IPS-NIHi11 (cell line): ENCODE results near the gene TRAPPC3L.
"Not testable (repeated sequence)": the region's sequence is repeated elsewhere in the genome, so short reads cannot be mapped to it uniquely, and the experiment has no call there.

Experiments
- DNase-seq: peaks from one replicate; pipeline ENCODE4 v3.0.0; 2012; ENCODE audit warnings: mixed read lengths, low spot score

The TRAPPC3L gene

GRCh38 chr6:116512734-116513133 lies 32.8 kb downstream of the TRAPPC3L start:
- DNase-seq, result no peak

GRCh38 chr6:116512111-116512559 lies 33.3 kb downstream of the TRAPPC3L start:
- no peak for DNase-seq

DNA sequence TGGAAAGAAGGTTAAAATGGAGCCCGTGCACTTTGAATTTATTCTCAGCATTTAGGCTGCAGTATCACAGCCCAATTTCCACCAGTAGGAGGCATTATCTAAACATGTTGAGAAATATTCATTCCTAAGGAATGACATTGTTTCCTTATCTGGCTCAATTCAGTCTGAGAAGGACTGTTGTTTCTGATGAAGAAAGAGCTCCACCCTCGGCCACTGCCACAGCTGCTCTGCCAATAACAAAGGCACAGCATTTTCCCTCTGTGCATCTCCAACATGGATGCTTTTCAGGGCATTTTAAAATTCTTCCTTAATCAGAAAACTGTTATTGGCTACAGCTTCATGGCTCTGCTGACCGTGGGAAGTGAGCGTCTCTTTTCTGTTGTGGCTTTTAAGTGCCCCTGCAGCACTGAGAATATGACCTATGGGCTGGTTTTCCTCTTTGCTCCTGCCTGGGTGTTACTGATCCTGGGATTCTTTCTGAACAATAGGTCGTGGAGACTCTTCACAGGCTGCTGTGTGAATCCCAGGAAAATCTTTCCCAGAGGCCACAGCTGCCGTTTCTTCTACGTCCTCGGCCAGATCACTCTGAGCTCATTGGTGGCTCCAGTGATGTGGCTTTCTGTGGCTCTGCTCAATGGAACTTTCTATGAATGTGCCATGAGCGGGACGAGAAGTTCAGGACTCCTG lies 33.9 kb downstream of the TRAPPC3L start, which contains the start of gene CALHM5:
Gene CALHM5 (plus strand): TSS at position 216 of the 687 bp plus-strand sequence. CDS start 58 bp downstream, at position 274.
- DNase-seq, result peak; percentile 37

DNA sequence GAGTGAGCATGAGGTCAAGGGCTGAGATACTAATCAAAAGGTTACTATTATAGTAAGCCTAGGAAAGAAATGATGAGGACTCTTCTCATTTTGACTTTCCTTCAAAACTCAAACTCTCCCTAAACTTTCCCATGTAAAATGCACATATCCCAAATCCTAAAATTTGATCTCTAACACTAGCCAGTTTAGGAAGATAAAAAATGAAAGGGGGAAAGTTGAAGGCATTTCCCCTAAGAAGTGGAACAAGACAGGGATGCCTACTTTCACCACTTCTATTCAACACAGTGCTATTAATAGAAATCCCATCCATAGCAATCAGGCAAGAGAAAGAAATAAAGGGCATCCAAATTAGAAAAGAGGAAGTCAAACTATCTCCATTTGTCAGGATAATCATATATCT lies 37.0 kb downstream of the TRAPPC3L start:
- DNase-seq, result no peak

DNA sequence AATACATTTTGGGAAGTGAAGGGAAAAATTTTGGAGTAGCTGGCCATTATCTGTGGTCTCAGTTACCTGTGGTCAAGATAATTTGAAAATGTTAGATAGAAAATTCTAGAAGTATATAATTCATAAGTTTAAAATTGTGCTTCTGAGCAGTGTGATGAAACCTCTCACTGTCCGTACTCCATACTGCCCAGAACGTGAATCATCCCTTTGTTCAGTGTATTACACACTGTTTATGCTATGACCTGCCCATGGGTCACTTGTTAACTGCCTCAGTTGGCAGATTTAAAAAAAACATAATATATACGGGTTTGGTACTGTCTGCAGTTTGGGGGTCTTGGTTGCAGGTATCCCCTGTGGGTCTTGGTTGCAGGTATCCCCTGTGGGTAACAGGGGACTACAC lies 38.2 kb downstream of the TRAPPC3L start:
- no peak for DNase-seq

DNA sequence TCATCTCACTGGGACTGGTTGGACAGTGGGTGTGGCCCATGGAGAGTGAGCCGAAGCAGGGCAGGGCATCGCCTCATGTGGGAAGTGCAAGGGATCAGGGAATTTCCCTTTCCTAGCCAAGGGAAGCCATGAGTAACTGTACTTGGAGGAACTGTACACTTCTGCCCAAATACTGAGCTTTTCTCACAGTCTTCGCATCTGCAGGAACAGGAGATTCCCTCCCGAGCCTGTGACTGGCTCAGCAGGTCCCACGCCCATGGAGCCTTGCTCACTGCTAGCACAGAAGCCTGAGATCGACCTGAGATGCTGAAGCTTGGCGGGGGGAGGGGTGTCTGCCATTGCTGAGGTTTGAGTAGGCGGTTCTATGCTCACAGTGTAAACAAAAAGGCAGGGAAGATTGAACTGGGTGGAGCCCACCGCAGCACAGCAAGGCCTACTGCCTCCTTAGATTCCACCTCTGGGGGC lies 44.5 kb downstream of the TRAPPC3L start:
- no peak for DNase-seq

DNA sequence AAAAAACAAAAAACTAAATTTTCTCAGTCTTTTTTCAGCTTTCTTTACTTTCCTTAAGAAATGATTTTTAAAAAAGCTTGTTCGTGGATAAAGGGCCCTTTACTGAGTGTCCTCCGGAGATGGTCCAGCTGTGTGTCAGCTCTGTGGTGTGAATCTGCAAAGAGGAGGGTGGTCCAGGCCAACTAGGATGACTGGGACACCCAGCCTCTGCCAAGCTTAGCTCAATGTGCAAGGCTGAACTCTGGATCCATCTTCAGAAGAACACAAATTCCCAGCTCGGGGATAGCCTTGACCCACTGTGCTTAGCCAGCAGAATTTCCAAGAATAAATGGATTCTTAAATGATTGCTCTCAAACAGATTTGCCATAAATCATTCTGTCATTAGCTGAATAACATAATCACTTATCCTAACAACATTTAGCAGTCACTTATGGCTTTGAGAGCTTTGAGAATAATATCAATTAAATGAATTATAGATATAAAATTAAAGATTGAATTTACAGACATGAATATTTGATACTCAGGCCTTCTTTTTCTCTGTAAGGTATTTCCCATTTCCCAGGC lies 48.3 kb downstream of the TRAPPC3L start:
- DNase-seq, result no peak

GRCh38 chr6:116495161-116495560 lies 50.3 kb downstream of the TRAPPC3L start:
- not testable (repeated sequence) for DNase-seq

GRCh38 chr6:116492331-116493067 lies 53.0 kb downstream of the TRAPPC3L start:
- DNase-seq, result no peak

GRCh38 chr6:116491610-116492330 lies 53.7 kb downstream of the TRAPPC3L start:
- DNase-seq, result no peak

GRCh38 chr6:116485559-116486184 lies 59.8 kb downstream of the TRAPPC3L start:
- DNase-seq, result no peak

DNA sequence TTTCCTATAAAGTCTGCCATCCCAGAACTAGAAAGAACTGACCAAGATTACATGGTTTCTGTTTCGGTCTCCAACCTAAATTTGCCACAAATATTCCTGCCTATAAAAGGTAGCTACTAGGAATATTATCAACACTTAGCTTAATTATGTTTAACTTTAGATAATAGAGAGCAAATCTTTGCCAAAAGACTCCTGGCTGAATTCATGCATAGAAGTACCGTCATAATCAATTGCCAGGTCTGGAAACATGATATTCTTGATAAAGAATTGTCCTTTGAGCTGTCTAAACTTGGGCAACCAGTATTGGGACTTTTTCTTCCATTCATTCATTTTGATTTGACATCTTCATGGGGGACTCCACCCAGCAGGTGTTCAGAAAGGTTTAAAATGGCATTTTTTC lies 61.9 kb downstream of the TRAPPC3L start:
- no peak for DNase-seq

DNA sequence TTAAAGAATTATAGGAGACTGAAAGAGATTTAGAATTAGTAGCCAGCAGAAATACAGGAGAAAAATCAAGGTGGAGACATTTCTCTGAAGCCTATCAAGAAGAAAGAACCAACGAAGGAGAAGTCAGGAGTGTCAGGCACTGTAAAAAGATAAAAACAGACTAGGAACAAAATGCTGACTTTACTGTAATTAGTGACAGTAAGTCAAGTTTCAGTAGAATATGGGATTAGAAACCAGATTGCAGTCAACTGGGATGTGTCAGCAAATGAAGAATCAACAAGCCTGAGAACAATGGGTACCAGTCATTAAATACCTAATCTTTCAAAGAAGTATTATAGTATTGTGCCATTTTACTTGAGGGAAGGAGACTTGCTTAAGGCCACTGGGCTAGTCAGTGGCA lies 62.7 kb downstream of the TRAPPC3L start:
- DNase-seq, result no peak

DNA sequence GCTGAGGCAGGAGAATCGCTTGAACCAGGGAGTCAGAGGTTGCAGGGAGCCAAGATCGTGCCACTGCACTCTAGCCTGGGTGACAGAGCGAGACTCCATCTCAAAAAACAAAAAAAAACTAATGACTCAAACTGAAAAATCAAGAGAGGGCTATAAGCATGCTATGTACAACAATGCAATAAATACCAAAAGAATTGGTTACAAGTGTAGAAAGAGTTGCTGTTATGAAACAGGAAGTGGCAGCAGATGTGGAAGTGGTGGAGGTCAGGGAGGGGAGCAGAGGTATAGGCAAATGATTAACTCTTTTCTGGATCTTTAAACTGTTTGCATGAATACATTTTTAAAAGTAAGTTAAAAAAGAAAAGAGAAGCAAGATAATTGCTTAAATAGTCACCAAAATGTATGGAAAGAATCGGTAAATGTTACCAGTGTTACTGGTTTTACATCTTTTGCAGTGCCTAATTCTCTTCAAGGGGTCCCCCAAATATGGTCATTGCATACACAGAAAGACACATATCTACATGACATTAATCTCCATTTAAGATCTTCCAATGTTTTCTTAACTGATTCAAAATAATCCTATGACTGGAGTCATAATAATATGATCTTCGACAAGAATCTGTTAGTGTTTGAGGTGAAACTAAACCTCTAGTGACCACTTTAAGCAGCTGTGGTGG lies 69.3 kb downstream of the TRAPPC3L start:
- DNase-seq, result no peak

DNA sequence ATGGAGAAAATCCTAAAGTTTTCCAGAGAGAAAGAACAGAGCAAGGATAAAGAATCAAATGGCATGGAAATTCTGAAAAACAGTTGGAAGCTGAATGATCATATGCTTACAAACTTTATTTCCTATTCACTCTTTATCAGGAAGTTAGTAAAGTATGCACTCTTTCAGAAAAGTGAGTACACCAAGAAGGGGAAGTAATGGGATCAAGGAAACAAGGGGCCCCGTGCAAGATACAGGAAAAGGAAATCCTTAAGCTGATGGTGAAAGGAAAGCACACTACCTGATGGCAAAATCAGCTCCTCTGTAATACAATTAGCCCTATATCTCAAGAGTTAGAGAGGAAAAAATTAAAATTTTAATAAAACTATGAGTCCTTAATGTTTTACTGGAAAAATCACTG lies 70.3 kb downstream of the TRAPPC3L start:
- DNase-seq, result no peak

DNA sequence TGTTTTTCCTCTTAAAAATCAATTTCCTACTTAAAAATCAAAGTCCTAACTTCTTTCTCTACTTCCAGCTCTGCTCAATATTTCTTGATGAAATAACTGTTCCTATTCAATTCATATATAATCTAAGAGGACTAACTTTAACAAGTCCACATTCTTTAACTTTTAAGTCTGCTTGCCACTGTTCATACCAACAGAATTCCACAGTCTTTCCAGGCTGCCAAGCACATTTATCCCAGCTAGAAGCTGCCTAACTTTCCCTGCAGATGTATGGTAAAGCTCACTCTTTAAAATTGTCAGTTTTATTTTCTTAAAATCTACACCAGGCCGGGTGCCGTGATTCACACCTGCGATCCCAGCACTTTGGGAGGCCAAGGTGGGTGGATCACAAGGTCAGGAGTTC lies 72.8 kb downstream of the TRAPPC3L start:
- no peak for DNase-seq

GRCh38 chr6:116471531-116471930 lies 74.0 kb downstream of the TRAPPC3L start:
- no peak for DNase-seq

GRCh38 chr6:116468293-116468692 lies 77.2 kb downstream of the TRAPPC3L start:
- no peak for DNase-seq

- no peak for DNase-seq
Measured at GRCh38 chr6:116467514-116467913, 78.0 kb downstream of the TRAPPC3L start.

GRCh38 chr6:116467096-116467495 lies 78.4 kb downstream of the TRAPPC3L start:
- DNase-seq, result no peak

DNA sequence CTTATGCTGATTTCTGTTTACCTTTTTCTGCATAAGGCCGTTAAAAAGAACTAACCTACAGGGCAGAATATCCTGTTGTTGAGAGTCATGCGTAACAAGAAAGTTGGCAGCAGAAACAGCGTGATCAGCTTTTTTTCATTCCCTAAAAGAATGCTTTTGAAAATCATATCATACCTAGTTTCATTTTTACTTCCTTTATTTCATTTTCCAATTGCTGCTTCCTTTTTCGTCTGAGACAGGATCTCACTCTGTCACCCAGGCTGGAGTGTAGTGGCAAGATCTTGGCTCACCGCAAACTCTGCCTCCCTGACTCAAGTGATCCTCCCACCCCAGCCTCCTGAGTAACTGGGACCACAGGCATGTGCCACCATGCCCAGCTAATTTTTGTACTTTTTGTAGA lies 80.2 kb downstream of the TRAPPC3L start:
- no peak for DNase-seq
